Ascending aorta (tissue), 2 donors: Measurements from ENCODE around the gene BPTF. TPM values are rescaled to one million over a fixed set of nuclear protein-coding genes. Genes with fewer than 3 reads are reported as not detected.
"Not testable (repeated sequence)": the region's sequence is repeated elsewhere in the genome, so short reads cannot be mapped to it uniquely, and the experiment has no call there.

ENCODE experiments used
- DNase-seq, 2 donors: peaks; one replicate each; pipeline ENCODE4 v3.0.0-alpha.2; 2019; ENCODE audit warnings: low spot score in 2 of 2
- H3K27ac ChIP-seq, 2 donors: fragments of 200-600 bp; sonication (generic); one replicate each; pipeline ENCODE4 v1.5.1; 2016 to 2017; ENCODE audit warnings: mild to moderate bottlenecking in 1 of 2
- H3K27me3 ChIP-seq: fragments of 200-600 bp; sonication (generic); one replicate; pipeline ENCODE4 v1.5.1; 2017
- H3K36me3 ChIP-seq, 2 donors: fragments of 200-600 bp; sonication (generic); one replicate each; pipeline ENCODE4 v1.5.1; 2016
- H3K4me1 ChIP-seq, 2 donors: fragments of 200-600 bp; sonication (generic); one replicate each; pipeline ENCODE4 v1.5.1; 2016 to 2017; ENCODE audit warnings: mild to moderate bottlenecking in 1 of 2
- H3K4me3 ChIP-seq, 2 donors: fragments of 200-600 bp; sonication (generic); one replicate each; pipeline ENCODE4 v1.5.1; 2016 to 2017; ENCODE audit warnings: mild to moderate bottlenecking in 1 of 2
- H3K9me3 ChIP-seq, 2 donors: fragments of 200-600 bp; sonication (generic); one replicate each; pipeline ENCODE4 v1.5.1; 2016
- CTCF ChIP-seq, 3 experiments: fragments of 200-600 bp in 2 of 3; fragments of 450-650 bp in 1 of 3; sonication (generic) in 2 of 3; IDR thresholded peaks; one replicate each; pipeline ENCODE4 v1.5.1; 2016 to 2019; ENCODE audit warnings: antibody characterized with exemption in 3 of 3, mild to moderate bottlenecking in 1 of 3, moderate library complexity in 1 of 3
- intact Hi-C: fragments of 100-400 bp; cut with DNase I; formaldehyde crosslinking; loops from one replicate; pipeline ENCODE4 v1.15.1; 2023
- total RNA-seq: library from RNA; depleted of rRNA; stranded (reverse); fragments of >200 nt; gene quantifications from one replicate; pipeline ENCODE4 v1.1.0, GENCODE V29; 2016

The BPTF gene
- total RNA-seq, 1 donor from 2014 or later, result 67.4 TPM

DNA sequence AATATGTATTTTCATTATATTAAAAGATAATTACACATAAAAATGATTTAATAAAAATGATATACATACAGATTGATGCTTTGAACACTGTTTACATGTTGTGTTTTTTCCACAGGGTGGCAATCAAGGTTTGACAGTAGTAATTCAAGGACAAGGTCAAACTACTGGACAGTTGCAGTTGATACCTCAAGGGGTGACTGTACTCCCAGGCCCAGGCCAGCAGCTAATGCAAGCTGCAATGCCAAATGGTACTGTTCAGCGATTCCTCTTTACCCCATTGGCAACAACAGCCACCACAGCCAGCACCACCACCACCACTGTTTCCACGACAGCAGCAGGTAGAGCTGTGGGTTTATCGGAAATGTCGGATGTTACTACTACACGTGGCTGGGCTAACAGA, 118.7 kb downstream of the BPTF start:
- Histone ChIP-seq H3K27me3 (no peaks in the 10 kb centered on the region), H3K4me3 (no peak overlapping the region), H3K36me3 (peaks cover 76 to 94% of the 10 kb centered on the region in 2 donors), H3K27ac (no peak overlapping the region), H3K9me3 (no peaks in the 10 kb centered on the region), H3K4me1 (no peaks in the 10 kb centered on the region)
- no peak for TF ChIP-seq CTCF (IDR thresholded peaks at IDR 0.05)
- intact Hi-C loops, result no loop called here
- DNase-seq, result no peak

- no peaks in the 10 kb centered on the region for H3K27me3 ChIP-seq
- TF ChIP-seq CTCF (IDR thresholded peaks at IDR 0.05), result no peak
- peaks cover 81 to 98% of the 10 kb centered on the region in 2 donors for H3K36me3 ChIP-seq
- no peak overlapping the region for H3K27ac ChIP-seq
- DNase-seq, result no peak
- intact Hi-C loops, result no loop called here
- no peaks in the 10 kb centered on the region for H3K4me1 ChIP-seq
- no peaks in the 10 kb centered on the region for H3K9me3 ChIP-seq
- no peak overlapping the region for H3K4me3 ChIP-seq
Measured at GRCh38 chr17:67946513-67946912, 121.2 kb downstream of the BPTF start.

DNA sequence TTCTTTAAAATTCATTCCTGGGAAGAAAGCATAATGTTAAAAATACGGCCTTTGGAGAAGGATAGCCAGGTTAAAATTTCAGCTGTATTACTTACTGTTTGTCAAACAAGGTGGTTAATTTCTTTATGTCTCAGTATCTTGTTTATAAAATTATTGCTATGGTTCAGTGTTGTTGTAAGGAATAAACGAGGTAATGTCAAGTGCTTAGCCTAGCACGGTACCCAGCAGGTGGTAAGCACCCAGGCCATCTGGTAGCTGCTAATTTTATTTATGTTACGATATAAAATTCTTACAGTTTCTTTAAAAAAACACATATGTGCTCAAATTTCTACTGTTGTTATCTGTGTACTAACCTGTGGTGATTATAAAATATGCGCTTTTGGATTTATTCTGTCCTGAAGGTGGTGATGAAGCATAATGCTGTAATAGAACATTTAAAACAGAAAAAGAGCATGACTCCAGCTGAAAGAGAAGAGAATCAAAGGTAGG, 122.1 kb downstream of the BPTF start:
- no peaks in the 10 kb centered on the region for H3K27me3 ChIP-seq
- H3K4me3 ChIP-seq, result no peak overlapping the region
- intact Hi-C loops, result no loop called here
- TF ChIP-seq CTCF (IDR thresholded peaks at IDR 0.05), result no peak
- H3K27ac ChIP-seq, result no peak overlapping the region
- peaks cover 83 to 97% of the 10 kb centered on the region in 2 donors for H3K36me3 ChIP-seq
- no peak for DNase-seq
- H3K4me1 ChIP-seq, result no peaks in the 10 kb centered on the region
- no peaks in the 10 kb centered on the region for H3K9me3 ChIP-seq

- H3K27ac ChIP-seq, result no peak overlapping the region
- H3K27me3 ChIP-seq, result no peaks in the 10 kb centered on the region
- H3K4me3 ChIP-seq, result no peak overlapping the region
- intact Hi-C loops, result no loop called here
- TF ChIP-seq CTCF (IDR thresholded peaks at IDR 0.05), result no peak
- no peaks in the 10 kb centered on the region for H3K4me1 ChIP-seq
- DNase-seq, result no peak
- H3K36me3 ChIP-seq, result peaks cover 64 to 80% of the 10 kb centered on the region in 2 donors
- H3K9me3 ChIP-seq, result no peaks in the 10 kb centered on the region
Measured at GRCh38 chr17:67950945-67951344, 125.6 kb downstream of the BPTF start.

- H3K36me3 ChIP-seq, result peaks cover 6 to 23% of the 10 kb centered on the region in 2 donors
Measured at GRCh38 chr17:67959510-67959909, 134.2 kb downstream of the BPTF start.

DNA sequence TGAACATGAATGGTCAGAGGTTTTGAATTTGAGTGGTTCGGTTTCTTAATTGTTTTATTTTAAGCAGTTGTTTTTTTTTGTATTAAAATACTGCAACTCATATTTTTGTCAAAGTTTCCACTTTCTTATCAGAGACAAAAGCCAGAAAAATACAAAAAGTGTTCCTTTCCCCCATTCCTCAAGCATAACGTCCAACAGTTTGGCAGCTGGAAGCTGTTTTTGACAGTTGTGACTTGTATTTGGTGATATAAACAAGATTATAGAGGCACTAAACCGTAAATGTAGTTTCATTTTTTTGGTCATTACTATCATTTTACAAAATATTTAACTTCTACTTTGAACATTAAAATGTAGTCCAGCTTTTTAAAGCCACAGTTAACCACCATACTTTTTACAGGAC, 135.0 kb downstream of the BPTF start:
- not testable (repeated sequence) for H3K4me3 ChIP-seq, DNase-seq, H3K9me3 ChIP-seq, H3K27me3 ChIP-seq, H3K27ac ChIP-seq, H3K4me1 ChIP-seq
- intact Hi-C loops, result loop anchor here (10.0 kb wide), 4 partner anchors 55 to 505 kb away; no protein-coding TSS in a partner anchor
- peaks cover 7 to 29% of the 10 kb centered on the region in 2 donors for H3K36me3 ChIP-seq

More at GRCh38 chr17:67959510-67959909, 134.2 kb downstream of the BPTF start:
- no peaks in the 10 kb centered on the region for H3K27me3 ChIP-seq
- DNase-seq, result no peak
- no peak overlapping the region for H3K27ac ChIP-seq
- no peaks in the 10 kb centered on the region for H3K9me3 ChIP-seq
- no peak overlapping the region for H3K4me3 ChIP-seq
- H3K4me1 ChIP-seq, result no peaks in the 10 kb centered on the region
- intact Hi-C loops, result no loop called here
- no peak for TF ChIP-seq CTCF (IDR thresholded peaks at IDR 0.05)

GRCh38 chr17:67962156-67962555, 136.9 kb downstream of the BPTF start:
- not testable (repeated sequence) for H3K4me1 ChIP-seq, H3K4me3 ChIP-seq, H3K27ac ChIP-seq, H3K27me3 ChIP-seq, DNase-seq, H3K9me3 ChIP-seq
- peaks cover 25 to 43% of the 10 kb centered on the region in 2 donors for H3K36me3 ChIP-seq
- intact Hi-C loops, result loop anchor here (10.0 kb wide), 4 partner anchors 53 to 503 kb away; no protein-coding TSS in a partner anchor
